VCaP (cell line): Measurements from ENCODE around the gene SERPINA3.

Experiments
- H3K27ac ChIP-seq: fragments of 450-650 bp; 2 replicates; pipeline ENCODE4 v1.5.1; 2017
- TF ChIP-seq, protein P1 (sequence below): fragments of 450-650 bp; conservative IDR thresholded peaks from 2 replicates; pipeline ENCODE4 v1.5.1; 2017; ENCODE audit warnings: mild to moderate bottlenecking, moderate library complexity

Gene SERPINA3

DNA sequence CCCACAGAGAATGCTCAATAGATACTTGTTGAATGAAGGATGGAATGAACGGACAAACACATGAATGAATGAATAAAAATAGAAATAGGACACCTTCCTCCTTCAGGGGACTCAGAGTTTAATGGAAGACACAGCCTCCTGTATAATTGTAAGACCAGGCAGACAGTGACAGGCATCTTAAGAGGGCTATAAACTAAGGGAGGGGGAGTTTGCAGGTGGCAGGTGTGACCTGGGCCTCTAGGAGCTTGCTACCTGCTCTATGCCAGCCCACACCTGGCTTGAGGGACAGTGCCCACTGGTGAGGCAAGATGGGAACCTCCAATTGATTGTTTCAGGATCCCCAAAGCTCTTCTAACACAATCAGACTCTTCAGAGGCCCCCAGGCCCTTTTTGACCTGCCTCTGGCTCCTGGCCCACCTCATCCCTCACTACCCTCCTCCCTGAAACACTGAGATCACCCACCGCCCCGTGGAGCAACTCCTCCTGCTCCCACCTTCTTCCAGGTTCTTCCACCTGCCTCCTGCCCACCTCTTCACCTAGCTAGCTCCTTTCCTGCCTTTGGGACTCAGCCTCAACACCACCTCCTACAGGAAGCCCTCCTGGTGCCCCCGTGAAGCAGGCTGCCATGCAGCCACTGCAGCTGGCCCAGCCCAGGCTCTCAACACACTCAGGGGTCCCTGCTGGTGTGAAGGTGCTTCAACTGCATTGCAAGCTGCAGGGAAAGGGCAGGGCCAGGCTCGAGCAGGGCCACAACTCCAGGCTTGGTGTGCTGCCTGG is 9.4 kb downstream of the SERPINA3 start:
- TF ChIP-seq, protein P1, sequence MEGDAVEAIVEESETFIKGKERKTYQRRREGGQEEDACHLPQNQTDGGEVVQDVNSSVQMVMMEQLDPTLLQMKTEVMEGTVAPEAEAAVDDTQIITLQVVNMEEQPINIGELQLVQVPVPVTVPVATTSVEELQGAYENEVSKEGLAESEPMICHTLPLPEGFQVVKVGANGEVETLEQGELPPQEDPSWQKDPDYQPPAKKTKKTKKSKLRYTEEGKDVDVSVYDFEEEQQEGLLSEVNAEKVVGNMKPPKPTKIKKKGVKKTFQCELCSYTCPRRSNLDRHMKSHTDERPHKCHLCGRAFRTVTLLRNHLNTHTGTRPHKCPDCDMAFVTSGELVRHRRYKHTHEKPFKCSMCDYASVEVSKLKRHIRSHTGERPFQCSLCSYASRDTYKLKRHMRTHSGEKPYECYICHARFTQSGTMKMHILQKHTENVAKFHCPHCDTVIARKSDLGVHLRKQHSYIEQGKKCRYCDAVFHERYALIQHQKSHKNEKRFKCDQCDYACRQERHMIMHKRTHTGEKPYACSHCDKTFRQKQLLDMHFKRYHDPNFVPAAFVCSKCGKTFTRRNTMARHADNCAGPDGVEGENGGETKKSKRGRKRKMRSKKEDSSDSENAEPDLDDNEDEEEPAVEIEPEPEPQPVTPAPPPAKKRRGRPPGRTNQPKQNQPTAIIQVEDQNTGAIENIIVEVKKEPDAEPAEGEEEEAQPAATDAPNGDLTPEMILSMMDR = no peak

DNA sequence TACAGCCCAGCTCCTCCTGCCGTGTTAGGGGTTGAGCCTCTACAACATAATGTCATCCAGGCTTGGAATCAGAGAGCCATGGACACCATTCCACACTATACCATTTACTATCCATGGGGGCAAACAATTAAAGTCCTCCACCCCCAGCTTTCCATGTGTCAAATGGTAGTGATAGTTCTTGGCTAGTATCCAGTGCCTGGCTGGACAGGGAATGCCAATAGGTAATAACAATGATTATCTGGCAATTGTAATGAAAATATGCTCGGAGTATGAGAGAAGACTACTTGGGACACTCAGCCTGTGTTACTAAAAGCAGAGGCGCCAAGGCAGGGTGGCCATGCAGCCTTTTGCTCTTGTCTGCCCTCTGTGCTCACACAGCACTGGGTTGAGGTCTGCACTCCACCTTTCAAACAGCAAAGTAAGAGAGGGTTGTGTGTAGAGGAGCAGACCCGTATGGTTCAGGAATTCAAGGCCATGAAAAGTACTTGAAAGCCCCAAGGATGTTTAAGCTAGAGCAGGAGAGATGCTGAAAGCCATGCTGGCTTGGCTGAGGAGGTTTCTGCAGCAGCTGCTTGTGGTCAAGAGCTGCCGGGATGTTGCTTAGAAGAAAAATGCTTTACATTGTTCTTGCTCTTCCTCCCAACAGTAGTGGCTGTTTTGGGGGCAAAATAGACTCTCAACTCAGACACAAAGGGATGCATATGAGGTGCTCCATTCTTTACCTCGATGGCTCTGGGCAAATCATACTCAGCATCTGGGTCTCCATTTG is 10.6 kb downstream of the SERPINA3 start:
- TF ChIP-seq, protein P1 = no peak
- no peak overlapping the region for H3K27ac ChIP-seq

More for the DNA sequence above, 9.4 kb downstream of the SERPINA3 start:
- no peak overlapping the region for H3K27ac ChIP-seq

DNA sequence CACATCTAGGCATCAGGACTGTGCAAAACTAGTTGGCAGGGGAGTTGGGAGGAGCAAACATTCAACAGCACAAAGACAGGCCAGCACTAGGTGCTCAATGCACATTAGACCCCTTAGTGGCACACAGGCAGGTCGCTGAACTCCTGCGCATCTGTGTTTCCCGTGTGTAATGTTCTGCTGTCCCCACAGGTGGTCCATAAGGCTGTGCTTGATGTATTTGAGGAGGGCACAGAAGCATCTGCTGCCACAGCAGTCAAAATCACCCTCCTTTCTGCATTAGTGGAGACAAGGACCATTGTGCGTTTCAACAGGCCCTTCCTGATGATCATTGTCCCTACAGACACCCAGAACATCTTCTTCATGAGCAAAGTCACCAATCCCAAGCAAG is 11.2 kb downstream of the SERPINA3 start:
- H3K27ac ChIP-seq = no peak overlapping the region
- TF ChIP-seq, protein P1 = no peak

DNA sequence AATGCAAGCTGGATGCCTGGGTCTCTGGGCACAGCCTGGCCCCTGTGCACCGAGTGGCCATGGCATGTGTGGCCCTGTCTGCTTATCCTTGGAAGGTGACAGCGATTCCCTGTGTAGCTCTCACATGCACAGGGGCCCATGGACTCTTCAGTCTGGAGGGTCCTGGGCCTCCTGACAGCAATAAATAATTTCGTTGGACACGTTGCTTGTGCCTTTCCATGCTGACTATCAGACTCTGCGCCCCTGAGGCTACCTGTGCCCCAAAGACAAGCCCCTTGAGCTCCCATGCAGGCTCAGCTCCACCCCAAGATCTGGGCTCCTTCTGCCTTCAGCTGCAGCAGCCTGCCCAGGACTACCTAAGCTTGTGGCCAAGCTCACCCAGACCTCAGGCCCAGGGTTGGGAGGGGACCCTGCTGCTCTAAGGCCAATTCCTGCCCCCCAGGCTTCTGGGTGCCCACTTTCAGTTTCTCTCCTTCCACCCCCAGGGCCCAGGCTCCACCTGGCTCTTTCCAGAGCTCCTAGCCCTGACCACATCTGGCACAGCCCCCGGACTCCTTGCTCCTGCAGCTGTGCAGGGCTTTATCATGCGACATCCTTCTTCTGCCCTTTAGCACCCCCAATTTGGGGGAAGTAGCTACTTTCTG is 11.8 kb downstream of the SERPINA3 start:
- no peak overlapping the region for H3K27ac ChIP-seq
- TF ChIP-seq, protein P1 = no peak

DNA sequence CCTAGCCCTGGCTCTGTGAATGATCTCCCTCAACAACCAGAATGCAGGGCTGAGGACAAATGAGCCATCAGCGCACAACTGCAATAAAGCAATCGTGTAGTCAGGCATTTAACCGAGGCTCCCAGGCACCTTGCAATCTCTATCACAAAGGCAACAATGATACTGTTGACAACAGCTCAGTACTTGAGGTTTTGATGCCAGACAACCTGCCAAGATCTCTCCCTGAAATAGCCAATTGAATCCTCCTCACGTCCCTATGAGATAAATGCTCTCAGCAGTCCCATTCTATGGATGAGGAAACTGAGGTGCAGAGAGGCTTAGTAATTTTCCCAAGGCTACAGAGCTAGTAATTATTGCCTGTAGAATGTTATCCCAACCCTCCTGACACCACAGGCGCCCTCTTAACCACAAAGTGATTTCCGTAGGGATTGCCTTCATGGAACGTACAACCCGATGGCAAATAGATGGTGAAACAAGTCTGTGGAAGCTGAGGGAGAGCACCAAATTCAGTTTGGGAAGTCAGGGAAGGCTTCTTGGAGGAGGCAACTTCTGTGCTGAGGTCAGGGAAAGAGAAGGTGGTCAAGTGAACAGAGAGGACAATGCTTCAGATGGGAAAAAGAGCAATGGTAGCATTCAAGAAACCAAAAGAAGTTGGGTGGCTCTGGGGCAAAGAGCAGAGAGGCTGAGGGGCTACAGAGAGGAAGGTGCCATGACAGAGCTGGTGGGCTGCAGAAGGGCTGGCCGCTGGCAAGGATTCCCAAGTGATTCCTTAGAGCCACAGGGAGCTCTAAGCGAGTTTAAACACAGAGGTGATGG is 12.6 kb downstream of the SERPINA3 start:
- no peak overlapping the region for H3K27ac ChIP-seq
- TF ChIP-seq, protein P1 = no peak

DNA sequence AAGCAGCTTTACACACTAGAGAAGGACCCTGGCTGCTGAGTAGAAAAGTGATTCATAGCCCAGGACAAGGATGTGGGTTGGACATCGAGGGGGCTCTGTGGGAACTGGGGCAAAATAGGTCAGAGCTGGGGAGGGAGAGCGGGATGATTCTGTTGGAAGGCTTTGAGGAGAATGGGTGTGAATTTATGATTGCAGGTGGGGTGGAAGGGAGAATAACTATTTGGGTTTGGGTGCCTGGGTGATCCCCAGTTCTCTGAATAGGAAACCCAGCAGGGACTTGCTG is 13.1 kb downstream of the SERPINA3 start:
- TF ChIP-seq, protein P1 = no peak
- H3K27ac ChIP-seq = no peak overlapping the region
